ENCODE data around the gene AATK.

The AATK gene

DNA sequence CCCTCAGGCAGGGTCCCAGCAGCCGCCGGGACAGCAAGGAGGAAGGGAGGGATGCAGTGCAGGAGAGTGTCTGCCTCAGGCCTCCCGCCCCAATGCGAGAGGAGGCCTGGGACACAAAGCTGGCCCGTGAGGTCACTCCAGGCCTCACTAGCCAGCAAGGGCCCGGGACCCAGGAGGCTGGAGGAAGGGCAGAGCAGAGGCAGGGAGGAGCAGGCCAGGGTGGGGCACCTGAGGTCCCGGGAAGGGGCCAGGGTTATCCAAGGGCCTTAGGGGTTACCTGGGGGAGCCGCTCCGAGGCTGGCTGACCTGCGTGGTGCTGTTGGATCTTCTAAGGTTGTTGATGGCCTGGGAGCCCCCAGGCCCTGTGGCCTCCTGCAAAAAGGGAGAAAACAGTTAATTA lies 42.6 kb upstream of the AATK start:
- Histone ChIP-seq H3K27ac (ENCODE audit: low read depth, low read length) (no peak overlapping the region), H3K9me3 (ENCODE audit: control insufficient read depth, insufficient read depth, low read length) (no peaks in the 10 kb centered on the region), H3K4me3 (ENCODE audit: low read length) (no peak overlapping the region), H3K4me2 (ENCODE audit: low read length) (no peak overlapping the region), H3F3A (ENCODE audit: control insufficient read depth, insufficient read depth) (no peaks in the 10 kb centered on the region), H3K9me2 (replicated peaks; ENCODE audit: control insufficient read depth, low read length) (no peaks in the 10 kb centered on the region), H3K79me2 (ENCODE audit: control insufficient read depth, low read length) (no peaks in the 10 kb centered on the region), H3K4me1 (ENCODE audit: control insufficient read depth, low read length) (no peaks in the 10 kb centered on the region; the same call in 1 of the 2 replicates), H3K27me3 (ENCODE audit: control insufficient read depth, low read length) (no peaks in the 10 kb centered on the region), H4K20me1 (ENCODE audit: control insufficient read depth, insufficient read depth, low read depth, low read length) (no peaks in the 10 kb centered on the region), H3K36me3 (ENCODE audit: control insufficient read depth, low read length) (no peaks in the 10 kb centered on the region)
- TF ChIP-seq, protein P1, sequence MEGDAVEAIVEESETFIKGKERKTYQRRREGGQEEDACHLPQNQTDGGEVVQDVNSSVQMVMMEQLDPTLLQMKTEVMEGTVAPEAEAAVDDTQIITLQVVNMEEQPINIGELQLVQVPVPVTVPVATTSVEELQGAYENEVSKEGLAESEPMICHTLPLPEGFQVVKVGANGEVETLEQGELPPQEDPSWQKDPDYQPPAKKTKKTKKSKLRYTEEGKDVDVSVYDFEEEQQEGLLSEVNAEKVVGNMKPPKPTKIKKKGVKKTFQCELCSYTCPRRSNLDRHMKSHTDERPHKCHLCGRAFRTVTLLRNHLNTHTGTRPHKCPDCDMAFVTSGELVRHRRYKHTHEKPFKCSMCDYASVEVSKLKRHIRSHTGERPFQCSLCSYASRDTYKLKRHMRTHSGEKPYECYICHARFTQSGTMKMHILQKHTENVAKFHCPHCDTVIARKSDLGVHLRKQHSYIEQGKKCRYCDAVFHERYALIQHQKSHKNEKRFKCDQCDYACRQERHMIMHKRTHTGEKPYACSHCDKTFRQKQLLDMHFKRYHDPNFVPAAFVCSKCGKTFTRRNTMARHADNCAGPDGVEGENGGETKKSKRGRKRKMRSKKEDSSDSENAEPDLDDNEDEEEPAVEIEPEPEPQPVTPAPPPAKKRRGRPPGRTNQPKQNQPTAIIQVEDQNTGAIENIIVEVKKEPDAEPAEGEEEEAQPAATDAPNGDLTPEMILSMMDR (IDR thresholded peaks at IDR 0.05; ENCODE audit: low read depth, low read length, poor library complexity, severe bottlenecking) = no peak

DNA sequence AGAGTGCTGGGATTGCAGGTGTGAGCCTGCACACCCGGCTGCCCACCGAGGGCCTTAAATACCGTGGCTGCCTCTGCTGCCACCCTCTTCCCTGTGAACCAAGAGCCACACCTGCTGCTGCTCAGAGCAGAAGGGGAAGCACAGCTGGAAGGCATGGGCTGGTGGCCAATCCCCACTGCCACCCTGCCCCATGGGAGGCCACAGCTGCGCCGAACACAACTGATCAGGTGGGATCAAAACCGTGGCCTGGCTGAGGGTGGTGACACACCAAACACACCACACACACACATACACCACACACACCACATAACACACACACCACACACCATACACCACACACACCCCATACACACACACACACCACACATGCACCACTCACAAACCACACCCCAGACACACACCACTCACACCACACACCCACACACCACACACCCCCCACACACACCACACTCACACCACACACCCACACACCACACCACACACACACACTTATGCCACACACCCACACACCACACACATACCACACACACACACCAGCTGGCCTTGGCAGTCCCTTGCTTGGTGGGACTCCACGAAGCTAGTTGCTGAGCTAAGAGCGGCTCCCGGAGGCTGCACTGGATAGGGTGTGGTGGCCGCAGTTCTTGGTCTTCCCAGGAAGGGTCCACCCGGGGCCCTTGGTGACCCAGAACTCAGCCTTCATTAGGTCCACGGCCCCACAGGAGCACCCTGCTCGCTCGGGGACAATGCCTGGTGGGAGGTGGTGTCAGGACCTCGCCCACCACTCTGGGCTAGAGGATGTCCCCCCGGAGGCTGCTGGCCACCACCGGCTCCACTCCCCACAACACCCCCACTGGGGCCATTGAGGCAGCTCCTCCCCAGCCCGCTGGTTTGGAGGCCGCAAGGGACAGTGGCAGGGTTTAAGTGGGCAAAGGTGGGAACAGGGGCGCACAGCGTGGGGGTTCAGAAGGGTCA lies 41.9 kb upstream of the AATK start:
- TF ChIP-seq EZH2phosphoT487 (IDR thresholded peaks at IDR 0.05; ENCODE audit: borderline replicate concordance, low read length) = no peak
- TF ChIP-seq, protein P1 (IDR thresholded peaks at IDR 0.05; ENCODE audit: low read depth, low read length, poor library complexity, severe bottlenecking) = no peak
- Histone ChIP-seq H3K9me2 (replicated peaks; ENCODE audit: control insufficient read depth, low read length) (no peaks in the 10 kb centered on the region), H3K9me3 (ENCODE audit: control insufficient read depth, insufficient read depth, low read length) (no peaks in the 10 kb centered on the region), H3K4me3 (ENCODE audit: low read length) (no peak overlapping the region), H3K27ac (ENCODE audit: low read depth, low read length) (no peak overlapping the region), H3K27me3 (ENCODE audit: control insufficient read depth, low read length) (no peaks in the 10 kb centered on the region), H3K4me1 (ENCODE audit: control insufficient read depth, low read length) (no peaks in the 10 kb centered on the region; the same call in 1 of the 2 replicates), H3F3A (ENCODE audit: control insufficient read depth, insufficient read depth) (no peaks in the 10 kb centered on the region), H3K4me2 (ENCODE audit: low read length) (no peak overlapping the region), H4K20me1 (ENCODE audit: control insufficient read depth, insufficient read depth, low read depth, low read length) (no peaks in the 10 kb centered on the region), H3K79me2 (ENCODE audit: control insufficient read depth, low read length) (no peaks in the 10 kb centered on the region), H3K36me3 (ENCODE audit: control insufficient read depth, low read length) (no peaks in the 10 kb centered on the region)

DNA sequence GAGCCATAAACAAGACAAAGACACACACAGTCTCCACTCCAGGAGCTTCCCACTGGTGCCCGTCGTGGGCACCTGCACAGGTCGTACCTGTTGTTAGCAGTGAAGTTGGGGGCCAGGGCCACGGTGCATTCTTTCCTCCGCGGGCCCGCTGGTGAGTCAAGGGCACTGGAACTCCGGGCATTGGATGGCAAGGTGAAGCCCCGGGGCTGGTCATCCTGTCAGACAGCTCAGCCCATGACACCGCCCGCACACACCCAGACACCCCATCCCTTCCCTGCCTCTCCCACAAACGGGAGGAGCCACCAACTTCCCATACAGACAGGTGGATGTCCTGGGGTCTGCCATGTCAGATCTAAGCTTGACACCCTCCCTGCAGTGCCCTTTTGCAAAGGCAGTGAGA lies 40.6 kb upstream of the AATK start:
- Histone ChIP-seq H3K9me3 (ENCODE audit: control insufficient read depth, insufficient read depth, low read length) (no peaks in the 10 kb centered on the region), H3K79me2 (ENCODE audit: control insufficient read depth, low read length) (no peaks in the 10 kb centered on the region), H3K9me2 (replicated peaks; ENCODE audit: control insufficient read depth, low read length) (no peaks in the 10 kb centered on the region), H3K27ac (ENCODE audit: low read depth, low read length) (no peak overlapping the region), H4K20me1 (ENCODE audit: control insufficient read depth, insufficient read depth, low read depth, low read length) (no peaks in the 10 kb centered on the region), H3K36me3 (ENCODE audit: control insufficient read depth, low read length) (no peaks in the 10 kb centered on the region), H3K4me2 (ENCODE audit: low read length) (no peak overlapping the region), H3K4me1 (ENCODE audit: control insufficient read depth, low read length) (no peaks in the 10 kb centered on the region; the same call in 1 of the 2 replicates), H3K4me3 (ENCODE audit: low read length) (no peak overlapping the region), H3F3A (ENCODE audit: control insufficient read depth, insufficient read depth) (no peaks in the 10 kb centered on the region), H3K27me3 (ENCODE audit: control insufficient read depth, low read length) (no peaks in the 10 kb centered on the region)
- TF ChIP-seq, protein P1 (IDR thresholded peaks at IDR 0.05; ENCODE audit: low read depth, low read length, poor library complexity, severe bottlenecking) = no peak
- no peak for TF ChIP-seq EZH2phosphoT487 (IDR thresholded peaks at IDR 0.05; ENCODE audit: borderline replicate concordance, low read length)
